Mesothelial cell of epicardium (in vitro differentiated cells): ENCODE results near the gene SDC1. TPM values are rescaled to one million over a fixed set of nuclear protein-coding genes. Genes with fewer than 3 reads are reported as not detected.

ENCODE experiments used
- DNase-seq, 2 experiments: peaks; one replicate each; pipeline ENCODE4 v3.0.0; 2021; ENCODE audit warnings: low spot score in 2 of 2; ENCODE audit not compliant: unreplicated experiment in 2 of 2
- H3K27ac Mint-ChIP-seq: 2 replicates; pipeline ENCODE4 v1.8.0; 2021; ENCODE audit warnings: mixed read lengths
- H3K27me3 Mint-ChIP-seq: 2 replicates; pipeline ENCODE4 v1.8.0; 2021; ENCODE audit warnings: low read depth, mixed read lengths
- H3K36me3 Mint-ChIP-seq: 2 replicates; pipeline ENCODE4 v1.8.0; 2021; ENCODE audit warnings: mixed read lengths
- H3K4me1 Mint-ChIP-seq: 2 replicates; pipeline ENCODE4 v1.8.0; 2021; ENCODE audit warnings: mixed read lengths
- H3K4me3 Mint-ChIP-seq: 2 replicates; pipeline ENCODE4 v1.8.0; 2021; ENCODE audit warnings: mild to moderate bottlenecking, moderate library complexity, mixed read lengths
- H3K9me3 Mint-ChIP-seq: 2 replicates; pipeline ENCODE4 v1.8.0; 2021; ENCODE audit warnings: mixed read lengths
- CTCF ChIP-seq: fragments of 200-600 bp; sonication (generic); IDR thresholded peaks from one replicate; pipeline ENCODE4 v1.5.0; 2021; ENCODE audit warnings: antibody characterized with exemption; ENCODE audit not compliant: unreplicated experiment
- total RNA-seq: library from RNA; stranded (reverse); gene quantifications from 3 replicates; pipeline ENCODE4 v1.2.1, GENCODE V29; 2021

SDC1 gene
- total RNA-seq, 1 donor from 2014 or later, result 50.7 TPM

- TF ChIP-seq CTCF, result no peak
- H3K27me3 Mint-ChIP-seq, result no peaks in the 10 kb centered on the region
- DNase-seq, result peak in 1 of 2 experiments; percentile 36
- H3K36me3 Mint-ChIP-seq, result no peaks in the 10 kb centered on the region
- peak overlapping the region; percentile 39 for H3K27ac Mint-ChIP-seq
- no peak overlapping the region for H3K4me3 Mint-ChIP-seq
- peaks cover 4% of the 10 kb centered on the region for H3K9me3 Mint-ChIP-seq
- peaks cover 17% of the 10 kb centered on the region for H3K4me1 Mint-ChIP-seq
These were observed 6.7 kb upstream of the SDC1 start for GRCh38 chr2:20231598-20232026.

- Mint-ChIP-seq H3K4me3 (no peak overlapping the region), H3K4me1 (peaks cover 14% of the 10 kb centered on the region), H3K36me3 (no peaks in the 10 kb centered on the region), H3K27ac (peak overlapping the region; percentile 23), H3K27me3 (no peaks in the 10 kb centered on the region), H3K9me3 (peaks cover 4% of the 10 kb centered on the region)
- no peak for TF ChIP-seq CTCF
- DNase-seq, result peak in 1 of 2 experiments; percentile 14
These were observed 6.2 kb upstream of the SDC1 start for GRCh38 chr2:20231159-20231558.

- H3K4me3 Mint-ChIP-seq, result no peak overlapping the region
- no peak for DNase-seq
- no peaks in the 10 kb centered on the region for H3K36me3 Mint-ChIP-seq
- no peaks in the 10 kb centered on the region for H3K27me3 Mint-ChIP-seq
- peaks cover 19% of the 10 kb centered on the region for H3K4me1 Mint-ChIP-seq
- TF ChIP-seq CTCF, result no peak
- peaks cover 4% of the 10 kb centered on the region for H3K9me3 Mint-ChIP-seq
- no peak overlapping the region for H3K27ac Mint-ChIP-seq
These were observed 5.1 kb upstream of the SDC1 start for GRCh38 chr2:20230114-20230425.

GRCh38 chr2:20229322-20230113, 4.6 kb upstream of the SDC1 start:
- TF ChIP-seq CTCF, result no peak
- no peak overlapping the region for H3K27ac Mint-ChIP-seq
- peaks cover 19% of the 10 kb centered on the region for H3K4me1 Mint-ChIP-seq
- H3K4me3 Mint-ChIP-seq, result no peak overlapping the region
- DNase-seq, result peak in 1 of 2 experiments; percentile 26
- peaks cover 4% of the 10 kb centered on the region for H3K9me3 Mint-ChIP-seq
- H3K36me3 Mint-ChIP-seq, result no peaks in the 10 kb centered on the region
- H3K27me3 Mint-ChIP-seq, result no peaks in the 10 kb centered on the region

GRCh38 chr2:20227894-20228505, 3.1 kb upstream of the SDC1 start:
- Mint-ChIP-seq H3K9me3 (peaks cover 4% of the 10 kb centered on the region), H3K27ac (no peak overlapping the region), H3K27me3 (no peaks in the 10 kb centered on the region), H3K4me1 (peaks cover 21% of the 10 kb centered on the region), H3K36me3 (no peaks in the 10 kb centered on the region), H3K4me3 (no peak overlapping the region)
- peak in 1 of 2 experiments; percentile 29 for DNase-seq
- no peak for TF ChIP-seq CTCF
